Natural killer cell (primary cell): ENCODE measurements around the gene TMBIM1. TPM values are rescaled to one million over a fixed set of nuclear protein-coding genes. Genes with fewer than 3 reads are reported as not detected.

Source experiments
- ATAC-seq, 3 donors: fragments of 150-1000 bp in 2 of 3; fragments of 200-7000 bp in 1 of 3; cut with Tn5 transposase; 1 replicate in 1 of 3; 2 replicates in 2 of 3; pipeline ENCODE4 v1.10.0; 2021; ENCODE audit warnings: mild to moderate bottlenecking in 2 of 3, moderate library complexity in 2 of 3
- DNase-seq, 2 donors: peaks; one replicate each; pipeline versions ENCODE4 v3.0.0 to v3.0.0-alpha.2; 2013 to 2021; ENCODE audit warnings: mixed read lengths in 1 of 2
- H3K27ac ChIP-seq: one replicate; pipeline ENCODE4 v1.5.1; 2013; ENCODE audit warnings: mild to moderate bottlenecking, low read length
- H3K27me3 ChIP-seq: one replicate; pipeline ENCODE4 v1.6.1; 2013; ENCODE audit warnings: low read length; ENCODE audit not compliant: control insufficient read depth, insufficient read depth
- H3K36me3 ChIP-seq: one replicate; pipeline ENCODE4 v1.6.1; 2013; ENCODE audit warnings: low read length; ENCODE audit not compliant: control insufficient read depth, insufficient read depth
- H3K4me1 ChIP-seq: one replicate; pipeline ENCODE4 v1.6.1; 2013; ENCODE audit warnings: low read length; ENCODE audit not compliant: control insufficient read depth, insufficient read depth
- H3K4me3 ChIP-seq: one replicate; pipeline ENCODE4 v1.5.1; 2013; ENCODE audit warnings: low read length
- H3K9me3 ChIP-seq: one replicate; pipeline ENCODE4 v1.6.1; 2013; ENCODE audit warnings: low read length; ENCODE audit not compliant: control insufficient read depth, insufficient read depth
- H3K27ac Mint-ChIP-seq, 2 donors: one replicate each; pipeline ENCODE4 v1.8.0; 2022; ENCODE audit warnings: mild to moderate bottlenecking in 2 of 2, mixed read lengths in 2 of 2, moderate library complexity in 1 of 2
- H3K27me3 Mint-ChIP-seq, 2 donors: one replicate each; pipeline ENCODE4 v1.8.0; 2022; ENCODE audit warnings: low read depth in 2 of 2, mixed read lengths in 2 of 2
- H3K36me3 Mint-ChIP-seq: one replicate; pipeline ENCODE4 v1.8.0; 2022; ENCODE audit warnings: mixed read lengths
- H3K4me1 Mint-ChIP-seq, 2 donors: one replicate each; pipeline ENCODE4 v1.8.0; 2022; ENCODE audit warnings: mixed read lengths in 2 of 2
- H3K4me3 Mint-ChIP-seq: one replicate; pipeline ENCODE4 v1.8.0; 2022; ENCODE audit warnings: mild to moderate bottlenecking, moderate library complexity, mixed read lengths
- H3K9me3 Mint-ChIP-seq, 2 donors: one replicate each; pipeline ENCODE4 v1.8.0; 2022; ENCODE audit warnings: mixed read lengths in 2 of 2
- WGBS: methylation state at CpG from one replicate; pipeline ENCODE4 v1.1.7; 2013; ENCODE audit warnings: missing lambda C conversion rate; ENCODE audit not compliant: insufficient coverage; 5-methylcytosine and 5-hydroxymethylcytosine counted together
- intact Hi-C: fragments of 100-400 bp; cut with micrococcal nuclease; formaldehyde crosslinking; loops from one replicate; pipeline ENCODE4 v1.14.2; 2022
- total RNA-seq, 4 donors: library from RNA; stranded (reverse); fragments of 120-200 nt in 1 of 4; gene quantifications; one replicate each; pipeline versions ENCODE4 v1.2.3 to v1.2.4, GENCODE V29; 2013 to 2022
- TF ChIP-seq, protein P1 (sequence below): fragments of 200-600 bp; IDR thresholded peaks from one replicate; pipeline ENCODE4 v1.8.0; 2022; ENCODE audit warnings: antibody characterized with exemption

Gene TMBIM1
- total RNA-seq, 3 donors from 2014 or later (not counting 1 experiment from before 2014, with no cell fraction given): 84.9 to 107 (median 95.1) TPM

DNA sequence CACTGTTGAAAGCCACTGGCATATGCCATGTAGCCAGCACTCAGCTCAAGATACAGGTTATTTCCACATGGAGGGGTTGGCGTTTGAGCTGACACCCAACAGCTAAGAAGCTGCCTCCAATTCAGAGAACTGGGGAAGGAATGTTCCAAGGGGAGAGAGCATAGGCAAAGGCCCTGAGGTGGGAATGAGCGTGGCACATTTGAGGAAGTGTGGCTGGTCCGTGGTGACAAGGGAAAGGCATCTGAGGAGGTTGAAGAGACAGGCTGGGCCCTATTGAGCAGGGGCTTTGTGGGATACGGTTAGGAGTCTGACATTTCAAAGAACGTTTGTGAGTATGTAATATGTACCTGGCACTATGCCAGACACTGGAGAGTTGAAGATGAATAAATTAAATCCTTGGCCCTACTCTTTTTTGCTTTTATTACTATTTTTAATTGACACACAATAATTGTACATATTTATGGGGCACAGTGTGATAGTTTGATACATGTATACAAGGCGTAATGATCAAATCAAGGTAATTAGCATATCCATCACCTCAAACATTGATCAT lies 27.6 kb upstream of the TMBIM1 start:
- no peak overlapping the region for H3K4me3 Mint-ChIP-seq
- intact Hi-C loops: no loop called here
- H3K4me1 Mint-ChIP-seq: peaks cover 12 to 32% of the 10 kb centered on the region in 2 donors
- Histone ChIP-seq H3K4me1 (peaks cover 36% of the 10 kb centered on the region), H3K4me3 (no peak overlapping the region), H3K9me3 (no peaks in the 10 kb centered on the region), H3K27ac (no peak overlapping the region), H3K36me3 (no peaks in the 10 kb centered on the region), H3K27me3 (no peaks in the 10 kb centered on the region)
- H3K27ac Mint-ChIP-seq: no peak overlapping the region
- DNase-seq (no peak), ATAC-seq (no peak)
- WGBS: 45% methylated on average over 5 of the region's 6 CpGs
- TF ChIP-seq, protein P1, sequence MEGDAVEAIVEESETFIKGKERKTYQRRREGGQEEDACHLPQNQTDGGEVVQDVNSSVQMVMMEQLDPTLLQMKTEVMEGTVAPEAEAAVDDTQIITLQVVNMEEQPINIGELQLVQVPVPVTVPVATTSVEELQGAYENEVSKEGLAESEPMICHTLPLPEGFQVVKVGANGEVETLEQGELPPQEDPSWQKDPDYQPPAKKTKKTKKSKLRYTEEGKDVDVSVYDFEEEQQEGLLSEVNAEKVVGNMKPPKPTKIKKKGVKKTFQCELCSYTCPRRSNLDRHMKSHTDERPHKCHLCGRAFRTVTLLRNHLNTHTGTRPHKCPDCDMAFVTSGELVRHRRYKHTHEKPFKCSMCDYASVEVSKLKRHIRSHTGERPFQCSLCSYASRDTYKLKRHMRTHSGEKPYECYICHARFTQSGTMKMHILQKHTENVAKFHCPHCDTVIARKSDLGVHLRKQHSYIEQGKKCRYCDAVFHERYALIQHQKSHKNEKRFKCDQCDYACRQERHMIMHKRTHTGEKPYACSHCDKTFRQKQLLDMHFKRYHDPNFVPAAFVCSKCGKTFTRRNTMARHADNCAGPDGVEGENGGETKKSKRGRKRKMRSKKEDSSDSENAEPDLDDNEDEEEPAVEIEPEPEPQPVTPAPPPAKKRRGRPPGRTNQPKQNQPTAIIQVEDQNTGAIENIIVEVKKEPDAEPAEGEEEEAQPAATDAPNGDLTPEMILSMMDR: no peak
- no peaks in the 10 kb centered on the region for H3K9me3 Mint-ChIP-seq
- no peaks in the 10 kb centered on the region for H3K36me3 Mint-ChIP-seq
- peaks cover 0 to 9% of the 10 kb centered on the region in 2 donors for H3K27me3 Mint-ChIP-seq

DNA sequence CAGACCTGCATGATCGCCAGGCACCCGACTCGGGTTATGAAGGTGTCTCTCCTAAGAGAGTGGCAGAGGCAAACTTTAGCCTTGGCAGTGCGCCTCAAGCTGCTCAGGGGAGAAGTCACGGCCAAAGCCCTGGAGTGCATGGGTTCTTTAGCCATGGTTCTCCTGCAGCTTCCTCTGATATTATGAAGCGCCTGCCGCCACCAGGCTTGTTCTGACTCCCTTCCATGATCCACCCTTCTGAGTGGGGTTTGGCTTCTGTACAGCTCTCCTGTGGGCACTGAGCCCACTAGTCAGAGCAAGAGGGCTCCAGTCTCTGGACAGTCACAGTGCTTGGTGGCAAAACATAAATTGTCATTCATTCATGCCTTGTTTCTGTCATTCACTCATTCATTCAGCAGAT lies 25.9 kb upstream of the TMBIM1 start:
- intact Hi-C loops: no loop called here
- DNase-seq (no peak), ATAC-seq (no peak)
- TF ChIP-seq, protein P1: no peak
- H3K4me3 Mint-ChIP-seq: no peak overlapping the region
- H3K4me3 ChIP-seq: no peak overlapping the region
- peaks cover 25% of the 10 kb centered on the region for H3K4me1 ChIP-seq
- no peak overlapping the region for H3K27ac ChIP-seq
- H3K9me3 ChIP-seq: no peaks in the 10 kb centered on the region
- no peaks in the 10 kb centered on the region for H3K36me3 ChIP-seq
- H3K4me1 Mint-ChIP-seq: peaks cover 12 to 23% of the 10 kb centered on the region in 2 donors
- no peaks in the 10 kb centered on the region for H3K27me3 ChIP-seq
- no peaks in the 10 kb centered on the region for H3K27me3 Mint-ChIP-seq
- no peaks in the 10 kb centered on the region for H3K9me3 Mint-ChIP-seq
- H3K36me3 Mint-ChIP-seq: no peaks in the 10 kb centered on the region
- no peak overlapping the region for H3K27ac Mint-ChIP-seq
- 73% methylated on average over 7 of the region's 7 CpGs for WGBS

DNA sequence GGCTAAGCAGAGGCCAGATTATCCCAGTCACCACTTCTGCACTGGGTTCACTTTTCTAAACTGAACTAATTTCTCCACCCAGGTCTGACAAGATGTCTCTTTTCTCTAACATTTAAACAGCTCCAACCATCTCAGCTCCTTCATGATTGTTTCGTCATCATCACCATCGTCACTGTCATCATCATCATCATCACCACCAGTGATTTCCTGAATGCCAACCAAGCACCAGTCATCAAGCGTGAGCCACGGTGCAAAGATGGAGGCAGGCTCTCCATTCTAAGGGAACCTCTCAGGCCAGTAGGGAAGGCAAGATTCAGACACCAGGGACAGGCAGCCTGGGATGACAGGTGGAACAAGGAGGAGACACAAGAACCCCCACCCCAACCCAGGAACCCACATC lies 25.5 kb upstream of the TMBIM1 start:
- Mint-ChIP-seq H3K4me1 (peaks cover 12 to 20% of the 10 kb centered on the region in 2 donors), H3K36me3 (no peaks in the 10 kb centered on the region), H3K27me3 (no peaks in the 10 kb centered on the region), H3K27ac (no peak overlapping the region), H3K4me3 (no peak overlapping the region), H3K9me3 (no peaks in the 10 kb centered on the region)
- H3K27me3 ChIP-seq: no peaks in the 10 kb centered on the region
- H3K36me3 ChIP-seq: no peaks in the 10 kb centered on the region
- no peaks in the 10 kb centered on the region for H3K9me3 ChIP-seq
- WGBS: 84% methylated on average over 4 of the region's 4 CpGs
- ATAC-seq: no peak
- TF ChIP-seq, protein P1: no peak
- intact Hi-C loops: no loop called here
- peaks cover 25% of the 10 kb centered on the region for H3K4me1 ChIP-seq
- H3K27ac ChIP-seq: no peak overlapping the region
- H3K4me3 ChIP-seq: no peak overlapping the region
- no peak for DNase-seq

DNA sequence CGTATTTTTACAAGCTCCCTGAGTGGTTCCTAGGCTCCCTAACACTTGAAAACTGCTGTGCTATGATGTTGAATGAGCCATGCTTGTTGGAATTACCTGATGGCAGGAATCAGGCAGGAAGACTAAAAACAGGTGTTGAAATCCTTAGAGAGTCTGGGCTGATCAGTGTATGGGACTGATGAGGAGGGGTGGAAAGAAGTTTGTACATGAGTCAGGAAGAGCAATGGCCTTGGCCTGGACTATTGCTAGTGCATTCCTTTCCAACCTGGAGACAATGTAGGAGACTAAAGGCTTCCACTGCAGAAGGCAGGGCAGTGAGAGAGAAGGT lies 25.0 kb upstream of the TMBIM1 start:
- no peak overlapping the region for H3K4me3 Mint-ChIP-seq
- H3K27ac Mint-ChIP-seq: no peak overlapping the region
- no peak for ATAC-seq
- H3K27me3 Mint-ChIP-seq: no peaks in the 10 kb centered on the region
- H3K27ac ChIP-seq: no peak overlapping the region
- H3K36me3 Mint-ChIP-seq: no peaks in the 10 kb centered on the region
- no peaks in the 10 kb centered on the region for H3K9me3 Mint-ChIP-seq
- H3K4me1 ChIP-seq: peaks cover 19% of the 10 kb centered on the region
- TF ChIP-seq, protein P1: no peak
- H3K4me3 ChIP-seq: no peak overlapping the region
- intact Hi-C loops: no loop called here
- no peaks in the 10 kb centered on the region for H3K9me3 ChIP-seq
- H3K27me3 ChIP-seq: no peaks in the 10 kb centered on the region
- 100% methylated on average over 1 of the region's 1 CpG for WGBS
- DNase-seq: no peak
- no peaks in the 10 kb centered on the region for H3K36me3 ChIP-seq
- H3K4me1 Mint-ChIP-seq: peaks cover 12 to 15% of the 10 kb centered on the region in 2 donors
